NCI-H2196 (cell line): ENCODE data around the gene UBAP2.

Experiments used
- DNase-seq: peaks from one replicate; lab custom pipeline; 2025; ENCODE audit not compliant: unreplicated experiment; lab: John Stamatoyannopoulos, UW

The UBAP2 gene

GRCh38 chr9:33924978-33925797 is 123.5 kb downstream of the UBAP2 start:
- peak; percentile 39 for DNase-seq

- no peak for DNase-seq
These were observed 124.5 kb downstream of the UBAP2 start for GRCh38 chr9:33923998-33924701.

GRCh38 chr9:33923079-33923478 is 125.6 kb downstream of the UBAP2 start:
- DNase-seq = no peak

- DNase-seq = no peak
These were observed 126.5 kb downstream of the UBAP2 start for GRCh38 chr9:33921967-33922895.

- DNase-seq = no peak
These were observed 129.3 kb downstream of the UBAP2 start for GRCh38 chr9:33919276-33919897.

GRCh38 chr9:33917036-33917435 is 131.7 kb downstream of the UBAP2 start:
- no peak for DNase-seq

- no peak for DNase-seq
These were observed 133.6 kb downstream of the UBAP2 start for GRCh38 chr9:33914887-33915628.

- no peak for DNase-seq
These were observed 135.1 kb downstream of the UBAP2 start for GRCh38 chr9:33913541-33913940.

GRCh38 chr9:33908749-33909148 is 139.9 kb downstream of the UBAP2 start:
- DNase-seq = no peak

GRCh38 chr9:33908114-33908513 is 140.6 kb downstream of the UBAP2 start:
- DNase-seq = no peak

GRCh38 chr9:33907347-33907746 is 141.3 kb downstream of the UBAP2 start:
- DNase-seq = no peak

- DNase-seq = no peak
These were observed 141.9 kb downstream of the UBAP2 start for GRCh38 chr9:33906769-33907168.

- DNase-seq = no peak
These were observed 143.6 kb downstream of the UBAP2 start for GRCh38 chr9:33905137-33905536.

- no peak for DNase-seq
These were observed 145.4 kb downstream of the UBAP2 start for GRCh38 chr9:33903157-33903780.

- DNase-seq = no peak
These were observed 154.4 kb downstream of the UBAP2 start for GRCh38 chr9:33894316-33894715.

GRCh38 chr9:33893861-33894260 is 154.8 kb downstream of the UBAP2 start:
- DNase-seq = no peak

- no peak for DNase-seq
These were observed 162.7 kb downstream of the UBAP2 start for GRCh38 chr9:33885948-33886347.

GRCh38 chr9:33884856-33885701 is 163.6 kb downstream of the UBAP2 start:
- DNase-seq = peak; percentile 16

GRCh38 chr9:33881635-33882034 is 167.1 kb downstream of the UBAP2 start:
- DNase-seq = no peak
